ENCODE data around the gene PLAC8L1. TPM values are rescaled to one million over a fixed set of nuclear protein-coding genes. Genes with fewer than 3 reads are reported as not detected.

Gene PLAC8L1
- total and polyA plus RNA-seq, 4 experiments from 2014 or later: 0.58 TPM; not detected in 3

Other genes with a start within 250 kb of the PLAC8L1 start
- not detected for gene GRXCR2, start 232.6 kb downstream of the PLAC8L1 start, total RNA-seq
- gene GRXCR2, start 232.6 kb downstream of the PLAC8L1 start, polyA plus RNA-seq: not detected
- gene SH3RF2, start 169.0 kb downstream of the PLAC8L1 start, total RNA-seq: not detected
- gene SH3RF2, start 169.0 kb downstream of the PLAC8L1 start, polyA plus RNA-seq: not detected
- 100 to 1,000 TPM; 131 to 135 TPM for gene LARS1, start 77.1 kb upstream of the PLAC8L1 start, total RNA-seq
- gene LARS1, start 77.1 kb upstream of the PLAC8L1 start, polyA plus RNA-seq: 100 to 1,000 TPM; 113 to 116 TPM
- gene RBM27, start 98.0 kb upstream of the PLAC8L1 start, total RNA-seq: 10 to 100 TPM; 25.7 to 32.3 TPM
- 1 to 10 TPM; 5.5 to 6.0 TPM for gene RBM27, start 98.0 kb upstream of the PLAC8L1 start, polyA plus RNA-seq
- not detected for gene POU4F3, start 233.3 kb upstream of the PLAC8L1 start, total RNA-seq
- gene POU4F3, start 233.3 kb upstream of the PLAC8L1 start, polyA plus RNA-seq: not detected

Measured in CD4-positive, alpha-beta memory T cell (primary cell).